Spleen (tissue), 11 donors: ENCODE measurements around the gene DNAH11. TPM values are rescaled to one million over a fixed set of nuclear protein-coding genes. Genes with fewer than 3 reads are reported as not detected.

Experiments
- DNase-seq: peaks from one replicate; pipeline ENCODE4 v3.0.0-alpha.2; 2020
- H3K27ac ChIP-seq, 8 donors: fragments of 200-600 bp; sonication (generic) in 7 of 8; 1 replicate in 4 of 8; 2 replicates in 4 of 8; pipeline versions ENCODE4 v1.5.0 to v1.8.0; 2016 to 2021; ENCODE audit warnings: inconsistent platforms in 4 of 8, mild to moderate bottlenecking in 4 of 8, moderate library complexity in 1 of 8
- H3K27me3 ChIP-seq, 7 donors: fragments of 200-600 bp; sonication (generic) in 6 of 7; replicated peaks in 1 of 7; 1 replicate in 4 of 7; 2 replicates in 3 of 7; pipeline versions ENCODE4 v1.5.0 to v1.8.0; 2016 to 2021; ENCODE audit warnings: inconsistent platforms in 3 of 7, mild to moderate bottlenecking in 1 of 7
- H3K36me3 ChIP-seq, 6 donors: fragments of 200-600 bp; sonication (generic) in 5 of 6; 1 replicate in 4 of 6; 2 replicates in 2 of 6; pipeline versions ENCODE4 v1.5.0 to v1.8.0; 2016 to 2021; ENCODE audit warnings: inconsistent platforms in 2 of 6
- H3K4me1 ChIP-seq, 6 donors: fragments of 200-600 bp; sonication (generic) in 5 of 6; 1 replicate in 3 of 6; 2 replicates in 3 of 6; pipeline versions ENCODE4 v1.5.0 to v1.8.0; 2016 to 2021; ENCODE audit warnings: inconsistent platforms in 3 of 6
- H3K4me3 ChIP-seq, 8 donors: fragments of 200-600 bp; sonication (generic) in 7 of 8; 1 replicate in 4 of 8; 2 replicates in 4 of 8; pipeline versions ENCODE4 v1.5.0 to v1.8.0; 2016 to 2021; ENCODE audit warnings: inconsistent platforms in 4 of 8, mild to moderate bottlenecking in 4 of 8, moderate library complexity in 2 of 8
- H3K9me3 ChIP-seq, 8 donors: fragments of 200-600 bp; sonication (generic) in 7 of 8; 1 replicate in 4 of 8; 2 replicates in 4 of 8; pipeline versions ENCODE4 v1.5.0 to v1.8.0; 2016 to 2021; ENCODE audit warnings: inconsistent platforms in 4 of 8
- CTCF ChIP-seq, 11 experiments: fragments of 200-600 bp in 7 of 11; fragments of 450-650 bp in 4 of 11; sonication (generic) in 4 of 11; IDR thresholded peaks in 8 of 11; conservative IDR thresholded peaks in 3 of 11; 1 replicate in 7 of 11; 2 replicates in 4 of 11; pipeline versions ENCODE4 v1.4.0 to v1.8.0; 2016 to 2021; ENCODE audit warnings: antibody characterized with exemption in 11 of 11, inconsistent platforms in 4 of 11, mild to moderate bottlenecking in 1 of 11
- POLR2A ChIP-seq, 3 donors: fragments of 450-650 bp; IDR thresholded peaks; one replicate each; pipeline ENCODE4 v1.5.1; 2017; ENCODE audit warnings: antibody characterized with exemption in 3 of 3, mild to moderate bottlenecking in 1 of 3
- POLR2AphosphoS5 ChIP-seq, 3 donors: sonication (generic); formaldehyde crosslinking; IDR thresholded peaks; one replicate each; pipeline ENCODE4 v1.5.1; 2017; ENCODE audit warnings: antibody characterized with exemption in 3 of 3
- WGBS, 5 donors: extraction: QIAGEN DNeasy Blood & Tissue Kit in 3 of 5; methylation state at CpG; one replicate each; pipeline versions ENCODE4 v1.1.5 to v1.1.7; 2013 to 2018; 5-methylcytosine and 5-hydroxymethylcytosine counted together
- intact Hi-C: fragments of 100-400 bp; cut with DNase I; formaldehyde crosslinking; loops from one replicate; pipeline ENCODE4 v1.15.0; 2023; ENCODE audit warnings: low total_unique reads
- polyA plus RNA-seq, 3 donors: library from polyadenylated mRNA; stranded (reverse); fragments of 200-250 nt; gene quantifications; one replicate each; pipeline ENCODE4 v1.2.1, GENCODE V29; 2013
- total RNA-seq, 7 donors: library from RNA; depleted of rRNA in 3 of 7; stranded (reverse); fragments of >200 nt in 3 of 7; fragmentation: NEBNext Ultra II Directional in 4 of 7; extraction: Animal tissue kit (Norgen Biotek cat#: 25700) in 4 of 7; gene quantifications; one replicate each; pipeline versions ENCODE4 v1.1.0 to v1.2.1, GENCODE V29; 2016 to 2021
- donor health status: healthy with polysubstance abuse.
- donor health status: DM: no; HTN: no; CAD: no; lungs with moderate emphysema.
- donor health status: DM: no; HTN: no; CAD: no.
- donor health status: Bipolar disorder and iron deficiency.
- donor health status: healthy.
- donor health status: DM: no; HTN: no; CAD: no.
- donor health status: DM: yes; HTN: yes; CAD: no.

DNAH11 gene
- total and polyA plus RNA-seq, 10 donors = 0.28 to 2.1 (median 0.88) TPM

DNA sequence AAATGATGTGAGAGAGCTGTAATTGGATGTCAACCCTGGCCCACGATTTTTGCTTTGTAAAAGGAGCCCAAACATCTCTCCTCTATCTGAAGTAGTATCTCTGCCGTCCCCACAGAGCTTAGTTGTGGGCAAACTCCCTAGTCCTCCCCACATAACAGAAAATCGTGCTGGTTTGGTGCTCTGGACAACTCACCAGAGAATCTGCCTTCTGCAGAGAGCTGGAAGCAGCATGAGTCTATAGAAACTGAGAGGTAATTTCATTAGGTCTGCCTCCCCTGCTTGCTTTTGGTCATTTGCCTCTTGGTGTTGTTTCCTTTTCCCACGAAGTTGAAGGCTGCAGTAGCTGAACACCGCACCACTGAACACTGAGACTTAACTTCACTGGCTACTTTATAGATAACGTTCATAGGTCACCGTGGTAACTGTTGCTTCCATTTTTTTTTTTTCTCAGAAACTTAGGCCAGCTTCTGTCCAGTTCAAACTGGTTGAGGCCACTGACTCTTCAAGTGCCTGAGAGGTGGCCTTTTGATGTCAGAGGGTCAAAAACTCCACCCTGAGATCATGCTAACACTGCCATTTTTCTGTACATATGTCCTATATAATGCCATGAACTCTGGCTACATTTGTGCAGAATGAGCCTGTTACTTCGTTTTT is 406.2 kb downstream of the DNAH11 start:
- Histone ChIP-seq H3K36me3 (no peaks in the 10 kb centered on the region), H3K4me3 (no peak overlapping the region), H3K4me1 (peaks cover 0 to 51% (median 41%) of the 10 kb centered on the region in 6 donors), H3K9me3 (no peaks in the 10 kb centered on the region), H3K27ac (no peak overlapping the region), H3K27me3 (peaks cover 0 to 19% (median 9%) of the 10 kb centered on the region in 7 donors)
- WGBS, 5 donors = 50 to 59% (median 55%) methylated on average over 8 of the region's 8 CpGs
- intact Hi-C loops = no loop called here
- TF ChIP-seq POLR2A (IDR thresholded peaks at IDR 0.05) (no peak), CTCF (IDR thresholded peaks at IDR 0.05 in 8 of 11, conservative IDR thresholded peaks at IDR 0.05 in 3 of 11) (no peak), POLR2AphosphoS5 (IDR thresholded peaks at IDR 0.05) (no peak)
- DNase-seq = no peak

Other genes with a start within 250 kb of the DNAH11 start
- gene SP4, start 115.0 kb upstream of the DNAH11 start, total RNA-seq = 10 to 100 TPM; 13.9 to 19.0 (median 14.6) TPM
- gene SP4, start 115.0 kb upstream of the DNAH11 start, polyA plus RNA-seq = 1 to 10 TPM; 2.5 to 3.9 (median 3.1) TPM